GM12878 (cell line): ENCODE results near the gene MEIS2. TPM values are rescaled to one million over a fixed set of nuclear protein-coding genes. Genes with fewer than 3 reads are reported as not detected.

Experiments
- BMI1 ChIP-seq: fragments of 450-650 bp; IDR thresholded peaks from 2 replicates; pipeline ENCODE4 v1.6.1; 2016; ENCODE audit warnings: mild to moderate bottlenecking, moderate library complexity, borderline replicate concordance
- E2F4 ChIP-seq: IDR thresholded peaks from 2 replicates; pipeline ENCODE4 v1.6.1; 2012; ENCODE audit warnings: low read depth, low read length, improper control_type of control experiment
- MTA2 ChIP-seq: fragments of 450-650 bp; IDR thresholded peaks from 2 replicates; pipeline ENCODE4 v1.6.1; 2016; ENCODE audit warnings: low read depth, mild to moderate bottlenecking, moderate library complexity
- PBX3 ChIP-seq: IDR thresholded peaks from 2 replicates; pipeline ENCODE4 v1.6.1; 2011; ENCODE audit warnings: mild to moderate bottlenecking, low read depth, low read length, moderate library complexity; ENCODE audit not compliant: insufficient replicate concordance
- RAD51 ChIP-seq: fragments of 450-650 bp; IDR thresholded peaks from 2 replicates; pipeline ENCODE4 v1.6.1; 2016; ENCODE audit warnings: moderate library complexity, mild to moderate bottlenecking, inconsistent platforms
- polyA plus RNA-seq, 11 experiments: library from polyadenylated mRNA; depleted of rRNA in 4 of 11; unstranded in 6 of 11; stranded (reverse) in 5 of 11; fragments of >200 nt; fragmentation: Nextera tagmentation in 4 of 11; fragmentation: Illumina TruSeq in 1 of 11; extraction: Ambion mirVana in 4 of 11; extraction: Trizol in 1 of 11; gene quantifications; 1 replicate in 1 of 11; 2 replicates in 10 of 11; pipeline versions ENCODE4 v1.2.1 to v1.2.3, GENCODE V29; 2011 to 2016; ENCODE audit warnings: inconsistent platforms in 2 of 11, missing spikeins in 2 of 11, low read depth in 1 of 11
- total RNA-seq, 4 experiments: library from RNA; depleted of rRNA in 3 of 4; stranded (reverse); fragments of >200 nt in 3 of 4; fragmentation: Illumina TruSeq in 1 of 4; extraction: Trizol in 1 of 4; gene quantifications; 2 replicates each; pipeline versions ENCODE4 v1.2.1 to v1.2.3, GENCODE V29; 2013 to 2021
- TF ChIP-seq, protein P1 (sequence below): fragments of 450-650 bp; formaldehyde crosslinking; IDR thresholded peaks from 2 replicates; pipeline ENCODE4 v1.5.0; 2022; ENCODE audit warnings: mild to moderate bottlenecking, missing genetic modification characterization
- TF ChIP-seq, protein P2 (sequence below): fragments of 450-650 bp; IDR thresholded peaks from 2 replicates; pipeline ENCODE4 v1.6.1; 2017; ENCODE audit warnings: mild to moderate bottlenecking, moderate library complexity

MEIS2 gene
- total and polyA plus RNA-seq, 10 of the 15 experiments (the other 5 are each of a cell fraction or from before 2014, with no cell fraction given), result 9.2 to 54.0 (median 20.4) TPM

DNA sequence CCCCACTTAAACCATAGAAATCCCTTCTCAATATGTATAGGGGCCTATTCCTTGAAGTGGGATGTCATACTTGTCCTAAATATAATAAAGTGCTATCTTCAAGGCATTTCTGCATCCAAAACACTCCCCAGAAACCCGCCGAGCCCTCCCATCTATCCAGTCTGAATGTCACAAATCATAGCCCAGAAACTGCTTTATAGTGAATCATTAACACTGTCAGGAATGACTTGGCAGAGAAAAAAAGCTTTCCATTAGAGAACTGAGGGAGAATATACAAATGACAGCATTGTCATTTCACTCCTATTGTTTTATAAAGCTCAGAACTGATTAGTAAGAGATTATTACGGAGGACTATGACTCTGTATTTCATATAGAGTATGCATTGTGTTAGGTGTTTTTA lies 48.4 kb upstream of the MEIS2 start (continued):
- TF ChIP-seq, protein P1, sequence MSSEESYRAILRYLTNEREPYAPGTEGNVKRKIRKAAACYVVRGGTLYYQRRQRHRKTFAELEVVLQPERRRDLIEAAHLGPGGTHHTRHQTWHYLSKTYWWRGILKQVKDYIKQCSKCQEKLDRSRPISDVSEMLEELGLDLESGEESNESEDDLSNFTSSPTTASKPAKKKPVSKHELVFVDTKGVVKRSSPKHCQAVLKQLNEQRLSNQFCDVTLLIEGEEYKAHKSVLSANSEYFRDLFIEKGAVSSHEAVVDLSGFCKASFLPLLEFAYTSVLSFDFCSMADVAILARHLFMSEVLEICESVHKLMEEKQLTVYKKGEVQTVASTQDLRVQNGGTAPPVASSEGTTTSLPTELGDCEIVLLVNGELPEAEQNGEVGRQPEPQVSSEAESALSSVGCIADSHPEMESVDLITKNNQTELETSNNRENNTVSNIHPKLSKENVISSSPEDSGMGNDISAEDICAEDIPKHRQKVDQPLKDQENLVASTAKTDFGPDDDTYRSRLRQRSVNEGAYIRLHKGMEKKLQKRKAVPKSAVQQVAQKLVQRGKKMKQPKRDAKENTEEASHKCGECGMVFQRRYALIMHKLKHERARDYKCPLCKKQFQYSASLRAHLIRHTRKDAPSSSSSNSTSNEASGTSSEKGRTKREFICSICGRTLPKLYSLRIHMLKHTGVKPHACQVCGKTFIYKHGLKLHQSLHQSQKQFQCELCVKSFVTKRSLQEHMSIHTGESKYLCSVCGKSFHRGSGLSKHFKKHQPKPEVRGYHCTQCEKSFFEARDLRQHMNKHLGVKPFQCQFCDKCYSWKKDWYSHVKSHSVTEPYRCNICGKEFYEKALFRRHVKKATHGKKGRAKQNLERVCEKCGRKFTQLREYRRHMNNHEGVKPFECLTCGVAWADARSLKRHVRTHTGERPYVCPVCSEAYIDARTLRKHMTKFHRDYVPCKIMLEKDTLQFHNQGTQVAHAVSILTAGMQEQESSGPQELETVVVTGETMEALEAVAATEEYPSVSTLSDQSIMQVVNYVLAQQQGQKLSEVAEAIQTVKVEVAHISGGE, result no peak
- TF ChIP-seq PBX3 (no peak), RAD51 (no peak), MTA2 (no peak), BMI1 (no peak), E2F4 (no peak)
- TF ChIP-seq, protein P2, sequence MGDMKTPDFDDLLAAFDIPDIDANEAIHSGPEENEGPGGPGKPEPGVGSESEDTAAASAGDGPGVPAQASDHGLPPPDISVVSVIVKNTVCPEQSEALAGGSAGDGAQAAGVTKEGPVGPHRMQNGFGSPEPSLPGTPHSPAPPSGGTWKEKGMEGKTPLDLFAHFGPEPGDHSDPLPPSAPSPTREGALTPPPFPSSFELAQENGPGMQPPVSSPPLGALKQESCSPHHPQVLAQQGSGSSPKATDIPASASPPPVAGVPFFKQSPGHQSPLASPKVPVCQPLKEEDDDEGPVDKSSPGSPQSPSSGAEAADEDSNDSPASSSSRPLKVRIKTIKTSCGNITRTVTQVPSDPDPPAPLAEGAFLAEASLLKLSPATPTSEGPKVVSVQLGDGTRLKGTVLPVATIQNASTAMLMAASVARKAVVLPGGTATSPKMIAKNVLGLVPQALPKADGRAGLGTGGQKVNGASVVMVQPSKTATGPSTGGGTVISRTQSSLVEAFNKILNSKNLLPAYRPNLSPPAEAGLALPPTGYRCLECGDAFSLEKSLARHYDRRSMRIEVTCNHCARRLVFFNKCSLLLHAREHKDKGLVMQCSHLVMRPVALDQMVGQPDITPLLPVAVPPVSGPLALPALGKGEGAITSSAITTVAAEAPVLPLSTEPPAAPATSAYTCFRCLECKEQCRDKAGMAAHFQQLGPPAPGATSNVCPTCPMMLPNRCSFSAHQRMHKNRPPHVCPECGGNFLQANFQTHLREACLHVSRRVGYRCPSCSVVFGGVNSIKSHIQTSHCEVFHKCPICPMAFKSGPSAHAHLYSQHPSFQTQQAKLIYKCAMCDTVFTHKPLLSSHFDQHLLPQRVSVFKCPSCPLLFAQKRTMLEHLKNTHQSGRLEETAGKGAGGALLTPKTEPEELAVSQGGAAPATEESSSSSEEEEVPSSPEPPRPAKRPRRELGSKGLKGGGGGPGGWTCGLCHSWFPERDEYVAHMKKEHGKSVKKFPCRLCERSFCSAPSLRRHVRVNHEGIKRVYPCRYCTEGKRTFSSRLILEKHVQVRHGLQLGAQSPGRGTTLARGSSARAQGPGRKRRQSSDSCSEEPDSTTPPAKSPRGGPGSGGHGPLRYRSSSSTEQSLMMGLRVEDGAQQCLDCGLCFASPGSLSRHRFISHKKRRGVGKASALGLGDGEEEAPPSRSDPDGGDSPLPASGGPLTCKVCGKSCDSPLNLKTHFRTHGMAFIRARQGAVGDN, result no peak
